HG03571 (cell line): Measurements from ENCODE around the gene GNB1.

Source experiments
- ATAC-seq: cut with Tn5 transposase; IDR thresholded peaks from one replicate; pipeline ENCODE4 v1.9.1; 2021; ENCODE audit not compliant: unreplicated experiment

GNB1 gene

GRCh38 chr1:1910651-1911331, 19.9 kb upstream of the GNB1 start:
- no peak for ATAC-seq

- ATAC-seq: no peak
These were observed 19.2 kb upstream of the GNB1 start for GRCh38 chr1:1910033-1910465.

DNA sequence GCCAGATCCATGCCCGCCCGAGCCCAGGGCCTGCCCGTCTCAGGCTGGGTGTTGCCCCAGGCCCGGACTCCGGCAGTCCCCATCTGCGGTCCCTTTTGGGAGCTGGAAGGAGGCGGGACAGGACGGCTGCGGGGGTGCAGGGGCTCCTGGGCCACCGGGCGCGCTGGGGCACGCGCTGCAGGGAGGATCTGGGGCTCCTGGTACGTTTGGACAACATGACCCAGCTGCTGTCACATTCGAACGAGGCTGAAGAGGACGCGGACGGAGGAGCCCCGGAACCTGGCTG, 17.6 kb upstream of the GNB1 start:
- ATAC-seq: no peak

GRCh38 chr1:1907098-1907736, 16.3 kb upstream of the GNB1 start:
- ATAC-seq: no peak

GRCh38 chr1:1906185-1907097, 15.6 kb upstream of the GNB1 start:
- no peak for ATAC-seq

DNA sequence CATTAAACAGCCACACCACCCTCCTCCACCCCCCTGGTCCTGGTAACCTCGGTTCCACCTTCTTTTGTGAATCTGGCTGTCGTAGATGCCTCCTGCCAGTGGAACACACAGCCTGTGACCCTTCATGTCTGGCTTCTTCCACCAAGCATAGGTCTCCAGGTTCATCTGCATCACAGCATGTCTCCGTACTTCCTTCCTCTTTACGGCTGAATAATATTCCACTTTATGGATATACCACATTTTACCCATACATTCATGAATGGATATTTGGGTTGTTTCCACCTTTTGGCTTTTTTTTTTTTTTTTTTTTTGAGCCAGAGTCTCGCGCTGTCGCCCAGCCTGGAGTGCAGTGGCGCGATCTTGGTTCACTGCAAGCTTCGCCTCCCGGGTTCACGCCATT, 12.3 kb upstream of the GNB1 start:
- ATAC-seq: no peak

GRCh38 chr1:1901641-1902294, 10.9 kb upstream of the GNB1 start:
- ATAC-seq: no peak

- ATAC-seq: no peak
These were observed 10.2 kb upstream of the GNB1 start for GRCh38 chr1:1900883-1901640.

- ATAC-seq: no peak
These were observed 9.1 kb upstream of the GNB1 start for GRCh38 chr1:1899967-1900327.

DNA sequence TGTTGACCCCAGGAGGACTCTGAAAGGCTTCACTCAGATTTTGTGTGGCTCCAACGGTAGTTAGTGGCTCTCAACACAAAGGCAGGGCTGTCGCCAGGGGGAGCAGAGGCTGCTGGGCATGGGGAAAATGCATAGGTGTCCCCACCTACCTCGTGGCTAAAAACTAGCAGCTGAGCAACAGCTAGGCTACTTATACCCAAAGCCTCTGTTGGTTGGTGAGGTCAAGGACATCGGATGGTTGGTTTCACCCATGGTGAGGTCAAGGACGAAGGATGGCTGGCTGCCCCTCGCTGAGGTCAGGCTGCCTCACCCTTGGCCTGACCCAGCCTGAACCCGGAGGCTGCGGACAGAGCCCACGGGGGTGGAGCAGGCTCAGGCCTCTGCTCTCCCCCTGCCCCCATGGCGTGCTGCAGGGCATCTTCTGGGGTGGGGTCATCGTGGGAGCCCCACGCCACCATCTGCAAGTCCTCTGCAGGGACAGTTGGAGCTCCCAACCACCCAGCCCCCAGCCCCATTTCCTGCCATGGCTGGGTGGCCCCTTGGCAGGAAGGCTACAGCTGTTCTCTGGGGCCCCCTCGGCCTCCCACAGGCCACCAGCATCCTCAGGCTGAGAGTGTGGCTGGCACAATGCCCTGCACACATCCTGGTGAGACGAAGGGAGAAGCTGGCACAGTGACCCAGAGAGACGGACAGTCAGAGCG, 8.5 kb upstream of the GNB1 start:
- ATAC-seq: no peak

DNA sequence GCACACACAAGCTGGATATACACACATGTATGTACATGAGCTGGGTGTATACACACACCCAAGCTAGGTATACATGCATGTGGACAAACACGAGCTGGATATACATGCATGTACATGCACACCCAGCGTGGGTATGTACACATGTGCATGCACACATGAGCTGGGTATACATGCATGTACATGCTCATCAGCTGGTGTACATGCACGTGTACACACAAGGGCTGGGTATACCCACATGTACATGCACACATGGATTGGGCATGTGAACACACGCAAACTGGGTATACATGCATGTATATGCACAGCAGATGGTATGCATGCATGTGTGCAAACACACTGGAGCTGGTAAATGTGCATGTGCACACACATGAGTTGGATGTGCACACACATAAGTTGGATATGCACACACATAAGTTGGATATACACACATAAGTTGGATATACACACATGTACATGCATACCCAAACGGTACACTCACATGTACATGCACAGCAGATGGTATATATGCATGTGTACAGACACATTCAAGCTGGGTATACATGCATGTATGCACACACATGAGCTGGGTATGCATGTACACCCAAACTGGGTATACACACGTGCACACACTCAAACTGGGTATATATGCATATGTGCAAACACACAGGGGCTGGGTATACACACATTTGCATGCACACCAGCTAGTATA, 7.5 kb upstream of the GNB1 start:
- ATAC-seq: no peak

GRCh38 chr1:1895456-1896336, 4.8 kb upstream of the GNB1 start:
- no peak for ATAC-seq

DNA sequence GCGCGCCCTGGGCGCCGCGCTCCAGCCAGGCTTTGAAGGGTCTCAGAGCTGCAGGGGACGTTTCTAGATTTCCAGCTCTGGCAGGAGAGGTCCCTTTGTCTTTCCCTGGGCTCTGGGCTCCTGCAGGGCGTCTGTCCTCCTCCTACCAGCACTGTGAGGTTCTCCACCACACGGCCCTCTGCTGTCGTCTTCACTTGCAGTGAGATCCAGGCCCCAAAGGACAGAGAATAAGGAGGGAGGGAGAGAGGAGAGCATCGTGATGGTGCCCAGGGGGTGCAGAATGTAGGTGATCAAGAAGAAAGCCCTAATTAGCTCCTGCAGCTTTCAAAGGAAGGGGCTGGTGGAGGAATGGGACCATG, 4.2 kb upstream of the GNB1 start:
- ATAC-seq: no peak

DNA sequence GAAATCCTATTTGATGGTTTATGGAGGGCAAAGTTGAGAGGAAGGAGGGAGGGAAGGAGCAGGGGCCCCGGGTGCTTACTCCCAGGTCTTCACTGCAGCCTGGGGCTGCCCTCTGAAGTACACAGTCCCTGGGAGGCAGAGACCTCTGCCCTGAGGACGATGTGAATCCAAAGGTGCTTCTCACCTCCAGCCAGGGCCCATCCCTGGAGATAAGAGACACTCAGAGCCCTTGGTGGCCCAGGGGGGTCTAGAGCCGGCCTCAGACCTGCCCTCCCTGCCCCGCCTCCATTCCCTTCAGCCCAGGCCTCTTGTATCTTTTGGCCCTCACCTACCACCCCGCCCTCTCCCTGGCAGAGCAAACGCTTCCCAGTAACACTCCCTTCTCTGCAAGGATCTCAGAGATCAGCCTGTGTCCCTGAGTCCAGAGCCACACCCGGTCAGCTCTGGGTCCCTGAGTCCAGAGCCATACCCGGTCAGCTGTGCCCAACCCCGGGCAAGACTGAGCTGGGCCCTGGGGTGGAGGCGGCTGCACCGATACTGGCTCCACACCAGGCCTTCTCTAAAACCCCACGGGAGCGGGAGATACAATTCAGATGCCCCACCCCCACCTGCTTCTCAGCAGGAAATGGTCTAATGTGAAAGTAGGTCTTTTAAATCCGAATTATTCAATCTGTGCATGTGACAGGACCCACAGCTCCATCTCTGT, 3.6 kb upstream of the GNB1 start:
- no peak for ATAC-seq

GRCh38 chr1:1893997-1894353, 3.1 kb upstream of the GNB1 start:
- no peak for ATAC-seq

- ATAC-seq: no peak
These were observed 2.6 kb upstream of the GNB1 start for GRCh38 chr1:1893291-1893985.

DNA sequence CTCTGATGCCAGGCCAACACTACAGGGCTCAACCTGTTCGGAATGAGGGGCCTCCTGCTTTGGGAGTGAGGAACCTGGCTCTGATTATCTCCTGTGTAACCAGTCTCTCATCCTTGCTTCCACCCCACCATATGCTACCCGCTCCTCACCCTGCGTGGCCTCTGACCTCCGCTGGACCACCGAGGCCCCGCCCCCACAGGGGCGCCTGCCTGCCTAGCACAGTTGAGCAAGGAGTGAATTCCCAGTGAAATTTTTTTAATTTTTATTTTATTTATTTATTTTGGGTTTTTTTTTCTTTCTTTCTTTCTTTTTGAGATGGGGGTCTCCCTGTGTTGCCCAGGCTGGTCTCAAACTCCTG, 1.9 kb upstream of the GNB1 start:
- ATAC-seq: no peak
